Gastrocnemius medialis (tissue), 4 donors: ENCODE measurements around the gene ASPHD2. TPM values are rescaled to one million over a fixed set of nuclear protein-coding genes. Genes with fewer than 3 reads are reported as not detected.

Experiments
- ATAC-seq, 2 donors: fragments of 150-250 bp; one replicate each; pipeline ENCODE4 v1.9.1; 2016
- DNase-seq, 2 donors: peaks; one replicate each; pipeline ENCODE4 v3.0.0-alpha.2; 2019
- H3K27ac ChIP-seq, 4 donors: fragments of 200-600 bp; sonication (generic); 1 replicate in 1 of 4; 2 replicates in 3 of 4; pipeline ENCODE4 v1.5.1; 2016 to 2018; ENCODE audit warnings: mild to moderate bottlenecking in 2 of 4, moderate library complexity in 1 of 4
- H3K27me3 ChIP-seq, 3 donors: fragments of 200-600 bp; sonication (generic) in 2 of 3; 1 replicate in 1 of 3; 2 replicates in 2 of 3; pipeline versions ENCODE4 v1.5.1 to v1.6.0; 2016 to 2019; ENCODE audit warnings: mild to moderate bottlenecking in 1 of 3, moderate library complexity in 1 of 3
- H3K36me3 ChIP-seq, 2 donors: fragments of 200-600 bp; sonication (generic) in 1 of 2; one replicate each; pipeline ENCODE4 v1.5.1; 2017 to 2018
- H3K4me1 ChIP-seq, 2 donors: fragments of 200-600 bp; sonication (generic) in 1 of 2; one replicate each; pipeline ENCODE4 v1.5.1; 2016 to 2017; ENCODE audit warnings: mild to moderate bottlenecking in 2 of 2
- H3K4me3 ChIP-seq, 4 donors: fragments of 200-600 bp; sonication (generic) in 3 of 4; 1 replicate in 1 of 4; 2 replicates in 3 of 4; pipeline ENCODE4 v1.5.1; 2016 to 2019; ENCODE audit warnings: mild to moderate bottlenecking in 2 of 4
- H3K9me3 ChIP-seq, 3 donors: fragments of 200-600 bp; sonication (generic) in 2 of 3; 1 replicate in 1 of 3; 2 replicates in 2 of 3; pipeline ENCODE4 v1.5.1; 2016 to 2019
- POLR2A ChIP-seq, 2 donors: fragments of 450-650 bp; IDR thresholded peaks; one replicate each; pipeline ENCODE4 v1.6.1; 2017; ENCODE audit warnings: antibody characterized with exemption in 2 of 2, mild to moderate bottlenecking in 2 of 2, moderate library complexity in 2 of 2
- in situ Hi-C, 4 donors: fragments of 200-750 bp; cut with MboI; loops; one replicate each; pipeline versions ENCODE4 v1.15.0 to v1.8.0; 2017; ENCODE audit warnings: low sequenced_read_pairs in 4 of 4
- intact Hi-C: fragments of 100-400 bp; cut with DNase I; formaldehyde crosslinking; loops from one replicate; pipeline ENCODE4 v1.15.1; 2023; ENCODE audit warnings: low total_unique reads
- total RNA-seq, 4 donors: library from RNA; depleted of rRNA; stranded (reverse); fragments of >200 nt; gene quantifications; one replicate each; pipeline versions ENCODE4 v1.1.0 to v1.2.3, GENCODE V29; 2016
- TF ChIP-seq, protein P1 (sequence below), 5 experiments: fragments of 450-650 bp in 3 of 5; fragments of 200-600 bp in 2 of 5; sonication (generic) in 2 of 5; IDR thresholded peaks in 4 of 5; conservative IDR thresholded peaks in 1 of 5; 1 replicate in 4 of 5; 2 replicates in 1 of 5; pipeline ENCODE4 v1.5.1; 2016 to 2019; ENCODE audit warnings: antibody characterized with exemption in 5 of 5, mild to moderate bottlenecking in 3 of 5, moderate library complexity in 3 of 5

Gene ASPHD2
- total RNA-seq, 4 donors from 2014 or later = 0.07 to 0.10 TPM; not detected in 2

DNA sequence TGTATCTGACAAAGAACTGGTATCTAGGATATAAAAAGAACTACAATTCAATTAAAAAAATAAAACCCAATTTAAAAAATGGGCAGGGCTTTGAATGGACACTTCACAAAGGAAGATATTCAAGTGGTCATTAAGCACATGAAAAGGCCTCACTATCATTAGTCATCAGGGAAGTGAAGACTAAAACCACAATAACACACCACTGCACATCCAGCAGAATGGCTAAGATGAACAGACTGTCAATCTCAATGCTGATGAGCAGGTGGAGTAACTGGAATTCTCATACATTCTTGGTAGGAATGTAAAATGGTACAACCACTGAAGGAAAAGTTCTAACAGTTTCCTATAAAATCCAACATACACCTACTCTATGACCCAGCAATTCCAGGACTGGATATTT, 45.6 kb downstream of the ASPHD2 start:
- ATAC-seq = no peak
- in situ Hi-C loops = no loop called here
- TF ChIP-seq, protein P1, sequence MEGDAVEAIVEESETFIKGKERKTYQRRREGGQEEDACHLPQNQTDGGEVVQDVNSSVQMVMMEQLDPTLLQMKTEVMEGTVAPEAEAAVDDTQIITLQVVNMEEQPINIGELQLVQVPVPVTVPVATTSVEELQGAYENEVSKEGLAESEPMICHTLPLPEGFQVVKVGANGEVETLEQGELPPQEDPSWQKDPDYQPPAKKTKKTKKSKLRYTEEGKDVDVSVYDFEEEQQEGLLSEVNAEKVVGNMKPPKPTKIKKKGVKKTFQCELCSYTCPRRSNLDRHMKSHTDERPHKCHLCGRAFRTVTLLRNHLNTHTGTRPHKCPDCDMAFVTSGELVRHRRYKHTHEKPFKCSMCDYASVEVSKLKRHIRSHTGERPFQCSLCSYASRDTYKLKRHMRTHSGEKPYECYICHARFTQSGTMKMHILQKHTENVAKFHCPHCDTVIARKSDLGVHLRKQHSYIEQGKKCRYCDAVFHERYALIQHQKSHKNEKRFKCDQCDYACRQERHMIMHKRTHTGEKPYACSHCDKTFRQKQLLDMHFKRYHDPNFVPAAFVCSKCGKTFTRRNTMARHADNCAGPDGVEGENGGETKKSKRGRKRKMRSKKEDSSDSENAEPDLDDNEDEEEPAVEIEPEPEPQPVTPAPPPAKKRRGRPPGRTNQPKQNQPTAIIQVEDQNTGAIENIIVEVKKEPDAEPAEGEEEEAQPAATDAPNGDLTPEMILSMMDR (IDR thresholded peaks at IDR 0.05 in 4 of 5, conservative IDR thresholded peaks at IDR 0.05 in 1 of 5) = no peak
- no peak for TF ChIP-seq POLR2A (IDR thresholded peaks at IDR 0.05)

DNA sequence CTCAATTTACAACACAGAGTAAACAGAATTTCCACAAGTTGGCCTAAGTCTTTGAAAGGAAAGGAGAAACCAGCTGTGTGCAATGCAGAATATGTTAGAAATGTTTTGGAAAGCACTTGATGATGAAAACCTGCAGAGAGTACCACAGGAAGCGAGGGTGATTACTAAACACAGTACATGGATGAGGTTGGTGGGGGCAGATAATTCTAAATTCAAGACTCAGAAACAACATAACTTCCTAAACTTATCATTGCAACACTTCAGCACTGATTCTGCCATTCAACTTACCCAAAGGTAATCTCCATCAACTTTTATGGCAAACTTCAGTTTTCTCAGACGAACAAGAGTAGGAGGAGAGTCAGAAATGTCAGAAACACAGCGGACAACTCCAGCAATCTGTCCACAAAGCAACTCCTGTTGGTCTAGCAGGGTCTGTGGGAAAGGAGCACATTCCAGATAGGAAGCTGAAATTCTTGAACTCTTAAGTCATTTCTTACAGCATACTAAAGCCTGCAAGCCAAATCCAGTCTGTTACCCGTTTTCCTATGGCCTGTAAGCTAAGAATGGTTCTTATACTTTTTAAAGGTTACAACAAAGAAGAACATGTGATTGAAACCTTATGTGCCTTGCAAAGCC, 47.8 kb downstream of the ASPHD2 start:
- no peaks in the 10 kb centered on the region for H3K9me3 ChIP-seq
- ATAC-seq (no peak), DNase-seq (no peak)
- peaks cover 0 to 24% of the 10 kb centered on the region in 2 donors for H3K36me3 ChIP-seq
- no peak for TF ChIP-seq POLR2A (IDR thresholded peaks at IDR 0.05)
- TF ChIP-seq, protein P1 (IDR thresholded peaks at IDR 0.05 in 4 of 5, conservative IDR thresholded peaks at IDR 0.05 in 1 of 5) = no peak
- no peaks in the 10 kb centered on the region for H3K27me3 ChIP-seq
- in situ Hi-C loops = no loop called here
- H3K27ac ChIP-seq = no peak overlapping the region
- H3K4me1 ChIP-seq = peaks cover 28 to 43% of the 10 kb centered on the region in 2 donors
- no peak overlapping the region for H3K4me3 ChIP-seq
- intact Hi-C loops = no loop called here

More for the DNA sequence above, 45.6 kb downstream of the ASPHD2 start:
- no peaks in the 10 kb centered on the region for H3K27me3 ChIP-seq
- H3K9me3 ChIP-seq = no peaks in the 10 kb centered on the region
- intact Hi-C loops = no loop called here
- H3K4me3 ChIP-seq = no peak overlapping the region
- no peak for DNase-seq
- peaks cover 6 to 35% of the 10 kb centered on the region in 2 donors for H3K4me1 ChIP-seq
- H3K27ac ChIP-seq = peak overlapping the region; percentile 26 to 91 (median 36)
- H3K36me3 ChIP-seq = peaks cover 0 to 40% of the 10 kb centered on the region in 2 donors

DNA sequence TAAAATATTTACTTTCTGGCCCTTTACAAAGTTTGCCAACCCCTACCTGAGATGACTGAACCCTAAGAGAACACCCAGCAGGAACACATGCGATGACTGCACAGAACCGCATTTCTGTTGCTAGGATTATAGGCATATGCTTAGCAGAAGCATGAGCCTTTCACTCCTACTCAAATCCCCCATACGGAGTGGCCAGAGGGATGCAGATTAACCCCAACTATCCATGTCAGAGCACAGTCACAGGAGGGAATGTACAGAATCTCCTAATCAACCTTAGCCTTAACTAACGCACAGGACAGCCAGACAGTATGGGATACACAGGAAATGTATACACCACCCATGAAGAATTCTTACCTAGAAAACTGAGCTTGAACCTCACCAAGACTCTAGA, 48.3 kb downstream of the ASPHD2 start:
- peaks cover 33 to 43% of the 10 kb centered on the region in 2 donors for H3K4me1 ChIP-seq
- no peaks in the 10 kb centered on the region for H3K27me3 ChIP-seq
- no peak overlapping the region for H3K27ac ChIP-seq
- H3K9me3 ChIP-seq = no peaks in the 10 kb centered on the region
- DNase-seq (no peak), ATAC-seq (no peak)
- H3K36me3 ChIP-seq = peaks cover 0 to 24% of the 10 kb centered on the region in 2 donors
- in situ Hi-C loops = no loop called here
- no peak for TF ChIP-seq POLR2A (IDR thresholded peaks at IDR 0.05)
- TF ChIP-seq, protein P1 (IDR thresholded peaks at IDR 0.05 in 4 of 5, conservative IDR thresholded peaks at IDR 0.05 in 1 of 5) = no peak
- H3K4me3 ChIP-seq = no peak overlapping the region
- intact Hi-C loops = no loop called here

DNA sequence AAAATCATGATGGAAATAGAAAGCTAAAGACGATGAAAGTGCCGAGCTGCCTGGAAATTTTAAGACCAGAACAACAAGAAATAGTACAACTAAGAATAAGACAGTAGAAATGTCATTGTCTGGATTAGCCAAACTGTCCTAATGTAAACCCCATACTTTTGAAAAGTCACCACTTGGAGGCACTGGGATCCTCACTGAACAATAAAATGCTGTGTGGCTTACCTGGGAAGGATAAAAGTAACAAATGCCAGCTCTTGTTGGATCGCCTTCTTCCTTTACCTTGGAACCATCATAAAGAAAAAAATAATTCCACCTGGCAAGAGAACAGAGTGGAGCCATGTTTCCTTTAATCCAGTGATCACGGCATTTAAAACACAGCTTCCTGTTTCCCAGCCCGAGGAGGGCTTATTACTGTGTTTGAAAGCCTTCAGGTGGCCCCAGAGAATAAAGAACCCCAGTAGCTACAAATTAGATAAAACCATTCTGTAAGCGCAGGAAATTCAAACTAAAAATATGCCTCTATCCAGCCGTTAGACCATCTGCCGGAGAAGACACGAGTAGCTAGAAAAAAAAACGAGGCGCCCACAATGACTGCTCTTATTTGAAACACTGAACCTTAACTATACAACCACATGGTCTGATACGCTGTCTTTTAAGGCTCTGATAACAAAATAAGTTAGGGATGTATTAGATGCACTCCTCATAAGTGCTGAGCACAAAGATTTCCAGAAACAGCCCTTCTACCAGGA, 50.2 kb downstream of the ASPHD2 start:
- H3K27ac ChIP-seq = peak overlapping the region; percentile 22 to 48 (median 34)
- H3K4me1 ChIP-seq = peaks cover 39 to 43% of the 10 kb centered on the region in 2 donors
- H3K9me3 ChIP-seq = no peaks in the 10 kb centered on the region
- DNase-seq (no peak), ATAC-seq (no peak)
- no peak for TF ChIP-seq POLR2A (IDR thresholded peaks at IDR 0.05)
- TF ChIP-seq, protein P1 (IDR thresholded peaks at IDR 0.05 in 4 of 5, conservative IDR thresholded peaks at IDR 0.05 in 1 of 5) = peak in 1 of 5 experiments; percentile 12
- peak overlapping the region in 2 of 4 donors; percentile 1 to 15 for H3K4me3 ChIP-seq
- in situ Hi-C loops = no loop called here
- intact Hi-C loops = no loop called here
- H3K36me3 ChIP-seq = peaks cover 0 to 24% of the 10 kb centered on the region in 2 donors
- no peaks in the 10 kb centered on the region for H3K27me3 ChIP-seq
